VCaP (cell line): Measurements from ENCODE around the gene DHRSX.
"Not testable (repeated sequence)": the region's sequence is repeated elsewhere in the genome, so short reads cannot be mapped to it uniquely, and the experiment has no call there.

Source experiments
- H3K27ac ChIP-seq: fragments of 450-650 bp; 2 replicates; pipeline ENCODE4 v1.5.1; 2017
- CTCF ChIP-seq: fragments of 450-650 bp; conservative IDR thresholded peaks from 2 replicates; pipeline ENCODE4 v1.5.1; 2017; ENCODE audit warnings: mild to moderate bottlenecking, moderate library complexity

The DHRSX gene

GRCh38 chrX:2507196-2507595, 6.4 kb upstream of the DHRSX start:
- no peak overlapping the region for H3K27ac ChIP-seq
- no peak for TF ChIP-seq CTCF

- not testable (repeated sequence) for H3K27ac ChIP-seq
Measured at GRCh38 chrX:2505341-2505740, 4.6 kb upstream of the DHRSX start.

- no peak for TF ChIP-seq CTCF
- H3K27ac ChIP-seq: no peak overlapping the region
Measured at GRCh38 chrX:2504706-2505332, 4.0 kb upstream of the DHRSX start.

GRCh38 chrX:2503591-2504500, 3.1 kb upstream of the DHRSX start:
- H3K27ac ChIP-seq: no peak overlapping the region
- TF ChIP-seq CTCF: no peak

GRCh38 chrX:2502668-2503519, 2.1 kb upstream of the DHRSX start:
- no peak overlapping the region for H3K27ac ChIP-seq
- no peak for TF ChIP-seq CTCF

- no peak overlapping the region for H3K27ac ChIP-seq
- TF ChIP-seq CTCF: no peak
Measured at GRCh38 chrX:2502120-2502667, 1.4 kb upstream of the DHRSX start.

GRCh38 chrX:2501559-2502102, 855 bp upstream of the DHRSX start:
- no peak for TF ChIP-seq CTCF
- no peak overlapping the region for H3K27ac ChIP-seq
